Mesenchymal stem cell (in vitro differentiated cells and primary cell): Measurements from ENCODE around the gene NEXMIF.

Experiments used
- DNase-seq: peaks from one replicate; pipeline ENCODE4 v3.0.0-alpha.2; 2013
- H2AFZ ChIP-seq: one replicate; pipeline ENCODE4 v1.6.1; 2013; ENCODE audit warnings: low read depth, mild to moderate bottlenecking, control low read depth, inconsistent platforms, low read length, moderate library complexity
- H2AK5ac ChIP-seq: 2 replicates; pipeline ENCODE4 v1.6.1; 2013; ENCODE audit warnings: low read length, moderate library complexity, mild to moderate bottlenecking, inconsistent platforms; ENCODE audit not compliant: severe bottlenecking
- H2BK120ac ChIP-seq: one replicate; pipeline ENCODE4 v1.6.1; 2013; ENCODE audit warnings: low read depth, mild to moderate bottlenecking, inconsistent platforms, low read length, moderate library complexity
- H2BK12ac ChIP-seq, 2 experiments: one replicate each; pipeline ENCODE4 v1.6.1; 2013; ENCODE audit warnings: inconsistent platforms in 2 of 2, low read length in 2 of 2, mild to moderate bottlenecking in 2 of 2, moderate library complexity in 2 of 2, control low read depth in 1 of 2
- H2BK15ac ChIP-seq: one replicate; pipeline ENCODE4 v1.6.1; 2013; ENCODE audit warnings: mild to moderate bottlenecking, low read depth, inconsistent platforms; ENCODE audit not compliant: poor library complexity, severe bottlenecking
- H2BK5ac ChIP-seq: 2 replicates; pipeline ENCODE4 v1.6.1; 2013; ENCODE audit warnings: low read depth, mild to moderate bottlenecking, low read length, control low read depth, inconsistent platforms; ENCODE audit not compliant: poor library complexity, severe bottlenecking
- H3K14ac ChIP-seq, 2 experiments: one replicate each; pipeline ENCODE4 v1.6.1; 2013; ENCODE audit warnings: inconsistent platforms in 2 of 2, low read length in 2 of 2, control low read depth in 1 of 2, mild to moderate bottlenecking in 1 of 2, moderate library complexity in 1 of 2
- H3K18ac ChIP-seq, 2 experiments: one replicate each; pipeline ENCODE4 v1.6.1; 2013; ENCODE audit warnings: inconsistent platforms in 2 of 2, low read length in 2 of 2, control low read depth in 1 of 2, low read depth in 1 of 2, mild to moderate bottlenecking in 1 of 2
- H3K23ac ChIP-seq, 2 experiments: one replicate each; pipeline ENCODE4 v1.6.1; 2013; ENCODE audit warnings: inconsistent platforms in 2 of 2, low read length in 2 of 2, mild to moderate bottlenecking in 2 of 2, moderate library complexity in 2 of 2, control low read depth in 1 of 2
- H3K27ac ChIP-seq: 2 replicates; pipeline ENCODE4 v1.5.1; 2013; ENCODE audit warnings: mild to moderate bottlenecking, moderate library complexity, low read length, control low read depth, inconsistent platforms; ENCODE audit not compliant: poor library complexity, severe bottlenecking
- H3K27me3 ChIP-seq, 2 experiments: 2 replicates each; pipeline versions ENCODE4 v1.6.1 to v1.7.0; 2013; ENCODE audit warnings: low read length in 2 of 2, mild to moderate bottlenecking in 2 of 2, moderate library complexity in 2 of 2, control low read depth in 1 of 2, inconsistent platforms in 1 of 2; ENCODE audit not compliant: control insufficient read depth in 1 of 2, insufficient read depth in 1 of 2
- H3K36me3 ChIP-seq, 2 experiments: 2 replicates each; pipeline versions ENCODE4 v1.6.1 to v1.7.0; 2013; ENCODE audit warnings: low read length in 2 of 2, control low read depth in 1 of 2, inconsistent platforms in 1 of 2, low read depth in 1 of 2, mild to moderate bottlenecking in 1 of 2; ENCODE audit not compliant: insufficient read depth in 2 of 2, control insufficient read depth in 1 of 2
- H3K4ac ChIP-seq, 2 experiments: one replicate each; pipeline ENCODE4 v1.6.1; 2013; ENCODE audit warnings: inconsistent platforms in 2 of 2, low read length in 2 of 2, mild to moderate bottlenecking in 2 of 2, moderate library complexity in 2 of 2, control low read depth in 1 of 2, low read depth in 1 of 2
- H3K4me1 ChIP-seq: 2 replicates; pipeline ENCODE4 v1.6.1; 2013; ENCODE audit warnings: low read depth, low read length, control low read depth; ENCODE audit not compliant: control insufficient read depth, insufficient read depth
- H3K4me2 ChIP-seq: 2 replicates; pipeline ENCODE4 v1.6.1; 2013; ENCODE audit warnings: low read length, mild to moderate bottlenecking, inconsistent platforms; ENCODE audit not compliant: poor library complexity, severe bottlenecking
- H3K4me3 ChIP-seq, 2 experiments: 2 replicates each; pipeline versions ENCODE4 v1.5.1 to v1.7.0; 2013; ENCODE audit warnings: low read length in 2 of 2, mild to moderate bottlenecking in 2 of 2, control low read depth in 1 of 2, low read depth in 1 of 2; ENCODE audit not compliant: insufficient read depth in 1 of 2
- H3K79me1 ChIP-seq: replicated peaks from 2 replicates; pipeline ENCODE4 v1.6.1; 2013; ENCODE audit warnings: mild to moderate bottlenecking, control low read depth, low read length, inconsistent platforms; ENCODE audit not compliant: poor library complexity, severe bottlenecking
- H3K9ac ChIP-seq: 2 replicates; pipeline ENCODE4 v1.7.0; 2013; ENCODE audit warnings: mild to moderate bottlenecking, low read length, moderate library complexity
- H3K9me3 ChIP-seq: 2 replicates; pipeline ENCODE4 v1.7.0; 2013; ENCODE audit warnings: mild to moderate bottlenecking, low read length; ENCODE audit not compliant: control insufficient read depth
- H4K8ac ChIP-seq: one replicate; pipeline ENCODE4 v1.6.1; 2013; ENCODE audit warnings: inconsistent platforms, mild to moderate bottlenecking, low read length, moderate library complexity
- H4K91ac ChIP-seq: one replicate; pipeline ENCODE4 v1.6.1; 2013; ENCODE audit warnings: mild to moderate bottlenecking, low read length, inconsistent platforms
- WGBS: methylation state at CpG from one replicate; pipeline ENCODE4 v1.1.7; 2013; ENCODE audit warnings: mixed read lengths; 5-methylcytosine and 5-hydroxymethylcytosine counted together

The NEXMIF gene

GRCh38 chrX:74911494-74911893, 13.8 kb downstream of the NEXMIF start:
- H3K36me3 ChIP-seq, result no peaks in the 10 kb centered on the region
- H3K18ac ChIP-seq, result no peak overlapping the region
- H3K4me3 ChIP-seq, result no peak overlapping the region
- no peak overlapping the region for H3K4ac ChIP-seq
- no CpG with 5 or more reads among the region's 1 CpG for WGBS
- no peaks in the 10 kb centered on the region for H3K4me1 ChIP-seq
- H2BK120ac ChIP-seq, result no peak overlapping the region
- H2BK15ac ChIP-seq, result no peak overlapping the region
- H3K4me2 ChIP-seq, result no peak overlapping the region
- no peak overlapping the region for H2BK5ac ChIP-seq
- no peak overlapping the region for H4K91ac ChIP-seq
- peaks cover 0 to 3% of the 10 kb centered on the region in 2 experiments for H3K27me3 ChIP-seq
- H2BK12ac ChIP-seq, result no peak overlapping the region
- no peak overlapping the region for H3K23ac ChIP-seq
- no peak overlapping the region for H2AK5ac ChIP-seq
- no peak for DNase-seq
- no peaks in the 10 kb centered on the region for H3K79me1 ChIP-seq
- H3K27ac ChIP-seq, result no peak overlapping the region
- H4K8ac ChIP-seq, result no peak overlapping the region
- no peak overlapping the region for H3K14ac ChIP-seq
- no peak overlapping the region for H2AFZ ChIP-seq
- no peak overlapping the region for H3K9ac ChIP-seq
- H3K9me3 ChIP-seq, result peaks cover 4% of the 10 kb centered on the region

GRCh38 chrX:74906417-74906816, 18.8 kb downstream of the NEXMIF start:
- Histone ChIP-seq H4K8ac (no peak overlapping the region), H2AK5ac (no peak overlapping the region), H3K9me3 (no peaks in the 10 kb centered on the region), H3K14ac (no peak overlapping the region), H2BK120ac (no peak overlapping the region), H3K9ac (no peak overlapping the region), H3K79me1 (no peaks in the 10 kb centered on the region), H2BK15ac (no peak overlapping the region), H2BK12ac (no peak overlapping the region), H3K4me2 (no peak overlapping the region), H3K4me1 (no peaks in the 10 kb centered on the region), H4K91ac (no peak overlapping the region), H3K18ac (no peak overlapping the region), H3K23ac (no peak overlapping the region), H3K27ac (no peak overlapping the region), H2AFZ (no peak overlapping the region), H3K4ac (no peak overlapping the region), H3K36me3 (no peaks in the 10 kb centered on the region), H3K27me3 (no peaks in the 10 kb centered on the region), H3K4me3 (no peak overlapping the region), H2BK5ac (no peak overlapping the region)
- 68% methylated on average over 3 of the region's 3 CpGs for WGBS
- no peak for DNase-seq

- H2BK12ac ChIP-seq, result no peak overlapping the region
- WGBS, result no CpG with 5 or more reads among the region's 2 CpGs
These were observed 22.4 kb downstream of the NEXMIF start for GRCh38 chrX:74902806-74903205.

GRCh38 chrX:74892561-74892960, 32.7 kb downstream of the NEXMIF start:
- H3K36me3 ChIP-seq, result no peaks in the 10 kb centered on the region
- H2BK5ac ChIP-seq, result no peak overlapping the region
- WGBS, result 71% methylated on average over 3 of the region's 3 CpGs
- H2AFZ ChIP-seq, result no peak overlapping the region
- H3K79me1 ChIP-seq, result no peaks in the 10 kb centered on the region
- H3K14ac ChIP-seq, result no peak overlapping the region
- H4K91ac ChIP-seq, result no peak overlapping the region
- DNase-seq, result no peak
- H2AK5ac ChIP-seq, result no peak overlapping the region
- no peaks in the 10 kb centered on the region for H3K27me3 ChIP-seq
- no peak overlapping the region for H3K18ac ChIP-seq
- H3K4me2 ChIP-seq, result no peak overlapping the region
- H3K9me3 ChIP-seq, result no peaks in the 10 kb centered on the region
- no peak overlapping the region for H3K27ac ChIP-seq
- H3K9ac ChIP-seq, result no peak overlapping the region
- H2BK12ac ChIP-seq, result no peak overlapping the region
- no peak overlapping the region for H2BK15ac ChIP-seq
- H4K8ac ChIP-seq, result no peak overlapping the region
- no peak overlapping the region for H2BK120ac ChIP-seq
- no peaks in the 10 kb centered on the region for H3K4me1 ChIP-seq
- no peak overlapping the region for H3K4me3 ChIP-seq
- H3K4ac ChIP-seq, result no peak overlapping the region
- H3K23ac ChIP-seq, result no peak overlapping the region

More at GRCh38 chrX:74902806-74903205, 22.4 kb downstream of the NEXMIF start:
- H3K27ac ChIP-seq, result no peak overlapping the region
- no peak overlapping the region for H3K9ac ChIP-seq
- DNase-seq, result no peak
- H3K9me3 ChIP-seq, result no peaks in the 10 kb centered on the region
- no peaks in the 10 kb centered on the region for H3K4me1 ChIP-seq
- H3K4ac ChIP-seq, result no peak overlapping the region
- no peak overlapping the region for H3K18ac ChIP-seq
- H2BK15ac ChIP-seq, result no peak overlapping the region
- H2BK5ac ChIP-seq, result no peak overlapping the region
- no peak overlapping the region for H2AK5ac ChIP-seq
- H3K14ac ChIP-seq, result no peak overlapping the region
- no peaks in the 10 kb centered on the region for H3K27me3 ChIP-seq
- no peak overlapping the region for H2BK120ac ChIP-seq
- no peaks in the 10 kb centered on the region for H3K36me3 ChIP-seq
- no peak overlapping the region for H3K4me2 ChIP-seq
- H4K91ac ChIP-seq, result no peak overlapping the region
- H3K23ac ChIP-seq, result no peak overlapping the region
- no peaks in the 10 kb centered on the region for H3K79me1 ChIP-seq
- no peak overlapping the region for H2AFZ ChIP-seq
- no peak overlapping the region for H4K8ac ChIP-seq
- H3K4me3 ChIP-seq, result no peak overlapping the region
